HG02623 (cell line): ENCODE measurements around the gene KIAA1958.

Source experiments
- ATAC-seq: cut with Tn5 transposase; IDR thresholded peaks from one replicate; pipeline ENCODE4 v1.9.1; 2021; ENCODE audit warnings: moderate library complexity; ENCODE audit not compliant: unreplicated experiment

The KIAA1958 gene

GRCh38 chr9:112705768-112706427, 219.3 kb downstream of the KIAA1958 start:
- ATAC-seq, result no peak

- ATAC-seq, result no peak
Measured at GRCh38 chr9:112711050-112711689, 224.5 kb downstream of the KIAA1958 start.

- no peak for ATAC-seq
Measured at GRCh38 chr9:112712678-112713077, 226.1 kb downstream of the KIAA1958 start.

GRCh38 chr9:112717661-112718331, 231.2 kb downstream of the KIAA1958 start, which contains the start of gene INIP:
Gene INIP, minus strand, starts transcription at chr9:112718117. Its CDS starts 1,632 bp downstream, at chr9:112716485.
- ATAC-seq, result peak; percentile 92
